Mucosa of descending colon (tissue), 3 donors: Measurements from ENCODE around the gene ABHD8. TPM values are rescaled to one million over a fixed set of nuclear protein-coding genes. Genes with fewer than 3 reads are reported as not detected.

Source experiments
- ATAC-seq: fragments of 200-7000 bp; cut with Tn5 transposase; one replicate; pipeline ENCODE4 v1.9.1; 2020; ENCODE audit warnings: mild to moderate bottlenecking, moderate library complexity
- DNase-seq, 3 donors: peaks; one replicate each; pipeline ENCODE4 v3.0.0-alpha.2; 2020
- H3K36me3 ChIP-seq: fragments of 200-600 bp; one replicate; pipeline ENCODE4 v1.8.0; 2021; ENCODE audit warnings: low read depth, mild to moderate bottlenecking
- H3K4me1 ChIP-seq: fragments of 200-600 bp; one replicate; pipeline ENCODE4 v1.8.0; 2021; ENCODE audit warnings: low read depth, mild to moderate bottlenecking
- H3K4me3 ChIP-seq: fragments of 200-600 bp; one replicate; pipeline ENCODE4 v1.8.0; 2021; ENCODE audit warnings: mild to moderate bottlenecking
- H3K9me3 ChIP-seq: fragments of 200-600 bp; one replicate; pipeline ENCODE4 v1.8.0; 2021; ENCODE audit warnings: mild to moderate bottlenecking
- intact Hi-C, 2 donors: fragments of 100-400 bp; cut with DNase I in 1 of 2; cut with micrococcal nuclease in 1 of 2; formaldehyde crosslinking; loops; one replicate each; pipeline versions ENCODE4 v1.11.0 to v1.11.1; 2022; cut with DNase I, micrococcal nuclease
- total RNA-seq, 3 donors: library from RNA; stranded (reverse); fragmentation: NEBNext Ultra II Directional in 2 of 3; extraction: Animal tissue kit (Norgen Biotek cat#: 25700) in 2 of 3; gene quantifications; one replicate each; pipeline versions ENCODE4 v1.2.1 to v1.2.4, GENCODE V29; 2021 to 2023
- TF ChIP-seq, protein P1 (sequence below): fragments of 200-600 bp; IDR thresholded peaks from one replicate; pipeline ENCODE4 v1.8.0; 2022; ENCODE audit warnings: antibody characterized with exemption, mild to moderate bottlenecking
- donor health status: DM: no; HTN: no; CAD: no; lungs with moderate emphysema.
- donor health status: DM: no; HTN: no; CAD: no.
- donor health status: DM: no; HTN: yes; CAD: no.

ABHD8 gene
- total RNA-seq, 3 donors from 2014 or later = 3.0 to 18.0 (median 4.5) TPM

DNA sequence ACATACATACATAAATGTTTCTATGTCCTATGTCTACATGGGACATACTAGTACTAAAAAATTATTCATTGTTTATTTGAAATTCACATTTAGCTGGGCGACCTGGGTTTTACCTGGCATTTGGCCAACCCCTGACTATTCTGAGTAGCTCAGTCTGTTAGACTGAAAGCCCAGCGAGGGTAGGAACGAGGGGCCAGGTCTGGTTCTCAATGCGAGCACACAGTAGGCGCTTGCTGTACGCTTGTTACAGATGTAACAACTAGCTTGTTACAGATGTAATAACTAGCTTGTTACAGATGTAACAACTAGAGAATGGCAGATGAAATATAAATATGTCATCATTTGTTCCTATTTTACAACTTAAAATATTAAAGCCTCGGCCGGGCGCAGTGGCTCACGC, 32.4 kb upstream of the ABHD8 start:
- Histone ChIP-seq H3K36me3 (no peaks in the 10 kb centered on the region), H3K4me3 (no peak overlapping the region), H3K4me1 (peaks cover 25% of the 10 kb centered on the region), H3K9me3 (no peaks in the 10 kb centered on the region)
- TF ChIP-seq, protein P1, sequence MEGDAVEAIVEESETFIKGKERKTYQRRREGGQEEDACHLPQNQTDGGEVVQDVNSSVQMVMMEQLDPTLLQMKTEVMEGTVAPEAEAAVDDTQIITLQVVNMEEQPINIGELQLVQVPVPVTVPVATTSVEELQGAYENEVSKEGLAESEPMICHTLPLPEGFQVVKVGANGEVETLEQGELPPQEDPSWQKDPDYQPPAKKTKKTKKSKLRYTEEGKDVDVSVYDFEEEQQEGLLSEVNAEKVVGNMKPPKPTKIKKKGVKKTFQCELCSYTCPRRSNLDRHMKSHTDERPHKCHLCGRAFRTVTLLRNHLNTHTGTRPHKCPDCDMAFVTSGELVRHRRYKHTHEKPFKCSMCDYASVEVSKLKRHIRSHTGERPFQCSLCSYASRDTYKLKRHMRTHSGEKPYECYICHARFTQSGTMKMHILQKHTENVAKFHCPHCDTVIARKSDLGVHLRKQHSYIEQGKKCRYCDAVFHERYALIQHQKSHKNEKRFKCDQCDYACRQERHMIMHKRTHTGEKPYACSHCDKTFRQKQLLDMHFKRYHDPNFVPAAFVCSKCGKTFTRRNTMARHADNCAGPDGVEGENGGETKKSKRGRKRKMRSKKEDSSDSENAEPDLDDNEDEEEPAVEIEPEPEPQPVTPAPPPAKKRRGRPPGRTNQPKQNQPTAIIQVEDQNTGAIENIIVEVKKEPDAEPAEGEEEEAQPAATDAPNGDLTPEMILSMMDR = no peak
- DNase-seq = peak in 1 of 3 donors; percentile 19
- no peak for ATAC-seq
- intact Hi-C loops = no loop called here

DNA sequence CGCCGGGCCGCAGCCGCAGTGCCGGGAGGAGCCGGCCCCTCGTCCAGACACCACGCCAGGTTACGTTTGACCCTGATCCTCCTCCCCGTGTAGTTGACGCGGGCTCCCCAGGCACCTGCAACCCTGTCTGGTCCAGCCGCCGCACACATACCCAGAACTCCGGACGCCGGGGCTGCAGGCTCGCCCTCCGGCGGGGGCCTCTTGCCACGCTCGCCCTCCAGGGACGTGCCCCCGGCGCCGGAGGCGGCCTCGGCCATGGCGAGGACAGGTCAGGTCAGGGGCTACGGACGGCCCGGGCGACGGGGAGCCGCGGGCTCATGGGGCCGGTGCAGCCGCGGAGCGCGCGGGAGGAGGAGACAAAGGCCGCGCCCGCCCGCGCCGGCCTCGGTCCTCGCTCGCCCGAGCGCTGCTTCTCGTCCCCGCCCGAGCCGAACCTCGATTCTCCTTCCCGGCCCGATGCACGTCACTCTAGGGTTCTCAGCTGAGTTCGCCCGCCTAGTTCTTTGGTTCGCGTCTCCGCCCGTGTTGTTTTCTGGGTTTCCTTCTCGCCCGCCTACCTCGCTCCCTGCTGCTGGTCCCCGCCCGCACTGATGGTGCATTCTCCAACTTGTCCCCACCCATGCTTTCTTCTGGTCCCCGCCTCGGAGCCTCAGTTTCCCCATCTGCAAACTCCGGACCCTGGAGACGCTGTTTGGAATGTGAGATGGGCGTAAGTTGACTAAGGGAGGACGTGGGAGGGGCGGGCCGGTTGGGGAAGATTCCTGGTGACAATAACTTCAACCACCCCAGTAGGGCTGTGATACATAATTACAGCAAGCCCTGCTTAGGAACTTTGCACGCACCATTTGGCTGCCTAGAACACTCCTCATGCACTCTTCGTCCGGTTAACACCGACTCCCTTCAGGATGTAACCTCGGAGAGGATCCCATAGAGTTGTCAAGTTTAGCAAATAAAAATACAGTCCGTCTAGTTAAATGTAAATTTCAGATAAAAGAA, 31.5 kb upstream of the ABHD8 start, which contains the start of gene ANO8:
Gene ANO8, minus strand, starts transcription at position 442 of the 996 bp plus-strand sequence. Its CDS starts 185 bp downstream, at position 257.
- TF ChIP-seq, protein P1 = no peak
- Histone ChIP-seq H3K4me3 (peak within 1 kb of the TSS; percentile 42), H3K36me3 (no peaks in the 10 kb centered on the region), H3K9me3 (no peaks in the 10 kb centered on the region), H3K4me1 (peaks cover 25% of the 10 kb centered on the region)
- peak; percentile 82 for ATAC-seq
- intact Hi-C loops = no loop called here
- peak; percentile 96 to 98 (median 97) for DNase-seq

DNA sequence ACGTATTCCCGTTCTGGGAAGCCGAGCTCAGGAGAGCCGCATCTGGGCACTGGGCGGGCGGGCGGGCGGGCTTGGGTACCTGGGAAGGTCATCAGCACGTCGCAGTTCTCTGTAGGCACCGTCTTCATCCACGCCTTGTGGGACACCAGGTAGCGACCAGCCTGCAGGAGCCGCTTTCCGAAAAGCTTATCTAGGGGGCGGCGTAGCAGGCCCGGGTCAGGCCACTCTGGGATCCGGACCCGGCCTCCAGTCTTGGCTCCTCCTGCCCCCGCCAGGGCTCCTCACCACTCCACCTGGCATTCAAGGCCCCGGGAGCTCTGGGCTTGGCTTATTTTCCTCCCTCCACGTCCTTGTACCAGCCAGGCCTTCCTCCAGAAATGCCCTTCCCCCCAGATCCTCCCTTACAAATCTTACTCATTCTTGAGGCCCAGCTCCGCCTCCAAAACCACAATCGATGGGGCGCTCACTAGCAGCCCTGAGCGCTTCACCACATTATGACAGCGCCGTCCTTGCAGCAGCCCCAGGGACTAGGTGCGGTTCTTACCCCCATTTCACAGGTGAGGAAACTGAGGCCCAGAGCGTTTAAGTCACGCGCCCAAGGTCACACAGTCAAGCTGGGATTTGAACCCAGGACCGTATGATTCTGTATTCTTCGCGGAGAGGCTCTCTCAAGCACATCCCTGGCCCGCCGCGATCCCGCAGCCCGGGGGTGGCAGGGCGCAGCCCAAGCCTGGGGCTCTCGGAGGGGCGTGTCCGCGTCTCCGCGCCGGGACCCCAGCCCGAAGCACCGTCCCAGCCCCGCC, 30.6 kb upstream of the ABHD8 start:
- Histone ChIP-seq H3K9me3 (no peaks in the 10 kb centered on the region), H3K36me3 (no peaks in the 10 kb centered on the region), H3K4me3 (peak overlapping the region; percentile 42), H3K4me1 (peaks cover 33% of the 10 kb centered on the region)
- DNase-seq (peak; percentile 55 to 76 (median 61)), ATAC-seq (no peak)
- intact Hi-C loops = no loop called here
- TF ChIP-seq, protein P1 = no peak

DNA sequence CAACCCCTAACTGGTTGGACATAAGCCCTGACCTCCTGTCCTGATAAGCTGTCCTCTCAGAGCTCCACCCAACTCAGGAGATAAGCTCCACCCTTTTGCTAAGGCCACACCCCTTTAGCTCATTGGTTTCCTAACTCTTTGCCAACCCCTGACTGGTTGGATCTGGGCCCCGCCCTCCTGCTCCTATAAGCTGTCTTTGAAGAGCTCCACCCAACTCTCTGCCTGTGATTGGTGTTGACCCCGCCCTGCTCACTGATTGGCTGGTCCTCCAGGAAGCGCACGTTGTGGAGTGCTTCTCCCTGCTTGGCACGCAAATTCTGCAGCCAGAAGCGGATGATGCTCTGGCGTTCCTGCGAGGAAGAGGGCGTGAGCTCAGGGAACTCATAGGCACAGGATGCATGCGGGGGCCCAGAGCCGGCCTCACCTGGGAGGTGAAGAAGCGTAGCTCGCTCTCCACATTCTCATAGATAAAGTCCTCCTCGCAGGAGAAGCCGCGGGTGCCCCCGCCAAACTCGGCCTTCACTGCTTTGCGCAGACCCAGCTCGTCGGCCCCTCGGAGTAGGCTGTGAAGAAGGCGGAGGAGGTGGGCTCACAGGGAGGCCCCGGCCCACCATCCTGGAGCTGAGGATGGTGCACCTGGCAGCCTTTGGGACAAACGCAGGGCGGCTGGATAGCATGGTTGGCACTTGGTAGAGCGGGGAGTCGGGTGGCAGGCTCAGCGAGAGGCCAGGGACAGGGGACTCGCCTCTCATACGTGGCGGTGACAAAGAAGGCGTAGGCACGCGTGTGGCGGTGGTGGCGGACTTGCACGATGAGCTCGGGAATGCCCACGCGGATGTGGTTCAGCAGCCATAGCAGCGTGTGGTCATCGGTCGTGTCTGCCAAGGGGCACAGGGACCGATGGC, 29.7 kb upstream of the ABHD8 start:
- peaks cover 30% of the 10 kb centered on the region for H3K4me1 ChIP-seq
- DNase-seq = peak in 2 of 3 donors; percentile 51 to 66
- no peaks in the 10 kb centered on the region for H3K36me3 ChIP-seq
- ATAC-seq = no peak
- no peaks in the 10 kb centered on the region for H3K9me3 ChIP-seq
- TF ChIP-seq, protein P1 = no peak
- intact Hi-C loops = no loop called here
- H3K4me3 ChIP-seq = no peak overlapping the region

DNA sequence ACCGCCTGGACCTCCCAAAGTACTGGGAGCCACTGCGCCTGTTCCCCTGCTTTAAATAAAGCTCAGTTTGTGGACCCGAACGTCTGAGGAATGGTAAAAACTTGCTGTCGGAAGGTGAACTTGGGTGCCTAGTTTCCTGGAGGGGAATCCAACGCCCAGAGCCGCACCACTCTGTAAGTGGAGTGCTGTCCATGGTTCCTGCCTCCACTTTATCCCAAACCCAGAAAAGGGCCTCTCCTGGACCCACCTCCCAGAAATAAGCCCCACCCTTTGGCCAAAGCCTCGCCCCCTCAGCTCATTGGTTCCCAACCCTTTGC, 29.1 kb upstream of the ABHD8 start:
- no peaks in the 10 kb centered on the region for H3K36me3 ChIP-seq
- intact Hi-C loops = no loop called here
- no peak for ATAC-seq
- DNase-seq = no peak
- peaks cover 31% of the 10 kb centered on the region for H3K4me1 ChIP-seq
- no peaks in the 10 kb centered on the region for H3K9me3 ChIP-seq
- H3K4me3 ChIP-seq = no peak overlapping the region
- TF ChIP-seq, protein P1 = no peak
